Subcutaneous adipose tissue (tissue), 4 donors: ENCODE data around the gene ZNF408. TPM values are rescaled to one million over a fixed set of nuclear protein-coding genes. Genes with fewer than 3 reads are reported as not detected.

Experiments used
- CTCF ChIP-seq: fragments of 450-650 bp; IDR thresholded peaks from one replicate; pipeline ENCODE4 v1.5.1; 2016; ENCODE audit warnings: low read depth, mild to moderate bottlenecking, control low read depth, antibody characterized with exemption, moderate library complexity
- total RNA-seq, 4 donors: library from RNA; depleted of rRNA; stranded (reverse); fragments of >200 nt; gene quantifications; one replicate each; pipeline ENCODE4 v1.1.0, GENCODE V29; 2016

Gene ZNF408
- total RNA-seq, 4 donors from 2014 or later, result 1.6 to 7.5 (median 5.5) TPM

DNA sequence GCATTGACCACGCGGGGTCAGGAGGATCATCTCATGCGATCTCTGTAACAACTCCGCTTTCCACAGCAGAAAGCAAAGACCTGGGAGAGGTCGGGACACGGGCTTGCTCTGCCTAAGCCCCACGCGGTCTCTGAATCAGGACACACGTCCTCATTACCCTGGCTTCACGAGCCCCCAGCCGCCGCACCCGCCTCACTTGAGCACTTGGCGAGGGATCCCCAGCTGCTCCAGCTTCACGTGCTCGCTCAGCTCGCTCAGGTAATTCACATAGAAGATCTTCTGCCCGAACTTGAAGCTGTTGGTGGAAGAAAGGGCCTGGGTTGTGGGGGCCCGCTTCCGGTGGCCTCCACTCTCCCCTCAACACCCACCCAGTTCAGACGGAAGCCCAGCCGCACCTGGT is 20.0 kb upstream of the ZNF408 start:
- no peak for TF ChIP-seq CTCF

DNA sequence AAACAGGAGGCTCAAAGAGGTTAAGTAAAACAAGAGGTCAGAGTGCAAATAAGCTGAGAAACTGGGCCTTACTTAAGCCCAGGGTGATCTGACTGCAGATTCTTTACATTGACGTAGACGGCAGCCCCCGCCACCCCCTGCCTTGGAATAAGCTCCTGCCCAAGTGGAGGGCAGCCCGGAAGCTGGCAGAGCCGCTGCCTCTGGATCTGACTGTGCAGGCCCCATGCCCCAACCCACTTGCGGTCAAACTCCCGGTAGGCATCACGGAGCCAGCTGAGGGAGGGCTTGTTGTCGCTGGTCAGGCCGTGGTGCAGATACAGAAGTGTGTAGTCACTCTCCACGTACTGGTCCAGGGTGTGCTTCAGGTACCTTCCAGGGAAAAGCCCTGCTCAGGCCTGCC is 19.0 kb upstream of the ZNF408 start:
- no peak for TF ChIP-seq CTCF

DNA sequence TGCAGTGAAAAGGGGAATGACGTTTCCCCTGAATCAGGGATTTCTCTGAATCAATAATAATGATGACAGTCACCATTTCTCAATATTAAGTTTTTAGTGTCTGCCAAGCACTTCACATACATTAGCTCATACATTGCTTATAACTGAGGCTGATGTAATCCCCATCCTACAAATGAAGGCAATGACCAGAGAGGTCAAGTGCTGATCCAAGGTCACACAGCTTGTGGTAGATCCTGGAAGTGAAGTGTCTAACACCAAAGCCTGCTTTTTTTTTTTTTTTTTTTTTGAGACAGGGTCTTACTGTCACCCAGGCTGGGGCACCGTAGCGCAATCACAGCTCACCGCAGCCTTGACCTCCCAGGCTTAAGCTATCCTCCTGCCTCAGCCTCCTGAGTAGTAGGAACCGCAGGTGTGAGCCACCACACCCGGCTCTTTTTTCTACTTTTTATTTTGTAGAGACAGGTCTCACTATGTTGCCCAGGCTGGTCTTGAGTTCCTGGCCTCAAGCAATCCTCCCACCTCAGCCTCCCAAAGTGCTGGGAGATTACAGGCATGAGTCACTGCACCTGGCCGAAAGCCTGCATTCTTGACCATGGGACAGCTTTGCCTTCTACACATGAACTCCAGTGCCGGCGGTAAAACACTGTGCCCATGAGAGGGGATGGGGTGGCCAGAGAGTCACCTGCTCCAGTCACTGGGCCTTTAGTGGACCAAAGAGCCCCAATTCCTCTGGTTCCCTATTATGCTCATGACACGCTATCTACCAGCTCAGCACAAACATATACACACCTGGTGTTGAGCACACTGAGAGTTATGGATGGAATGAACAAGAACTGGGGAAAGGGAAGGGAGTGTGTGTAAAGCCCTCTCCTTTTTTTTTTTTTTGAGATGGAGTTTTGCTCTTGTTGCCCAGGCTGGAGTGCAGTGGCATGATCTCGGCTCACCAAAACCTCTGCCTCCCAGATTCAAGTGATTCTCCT is 17.8 kb upstream of the ZNF408 start:
- TF ChIP-seq CTCF, result no peak

DNA sequence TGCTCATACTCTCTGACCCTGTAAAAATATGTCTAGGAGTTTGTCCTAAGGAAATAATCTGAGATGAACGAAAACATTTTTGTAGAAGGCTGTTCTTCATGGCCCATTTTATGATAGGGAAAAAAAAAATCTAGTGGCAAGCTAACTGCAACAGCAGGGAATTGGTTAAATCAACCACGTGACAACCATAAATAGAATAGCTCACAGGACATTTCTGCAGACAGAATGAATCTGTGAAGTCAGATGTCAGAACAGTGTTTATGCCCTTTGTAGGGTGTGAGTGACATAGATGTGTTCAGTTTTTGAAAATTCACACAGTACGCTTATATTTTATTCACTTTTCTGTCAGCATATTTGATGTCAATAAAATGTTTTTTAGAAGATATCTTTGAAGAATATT is 16.5 kb upstream of the ZNF408 start:
- no peak for TF ChIP-seq CTCF

DNA sequence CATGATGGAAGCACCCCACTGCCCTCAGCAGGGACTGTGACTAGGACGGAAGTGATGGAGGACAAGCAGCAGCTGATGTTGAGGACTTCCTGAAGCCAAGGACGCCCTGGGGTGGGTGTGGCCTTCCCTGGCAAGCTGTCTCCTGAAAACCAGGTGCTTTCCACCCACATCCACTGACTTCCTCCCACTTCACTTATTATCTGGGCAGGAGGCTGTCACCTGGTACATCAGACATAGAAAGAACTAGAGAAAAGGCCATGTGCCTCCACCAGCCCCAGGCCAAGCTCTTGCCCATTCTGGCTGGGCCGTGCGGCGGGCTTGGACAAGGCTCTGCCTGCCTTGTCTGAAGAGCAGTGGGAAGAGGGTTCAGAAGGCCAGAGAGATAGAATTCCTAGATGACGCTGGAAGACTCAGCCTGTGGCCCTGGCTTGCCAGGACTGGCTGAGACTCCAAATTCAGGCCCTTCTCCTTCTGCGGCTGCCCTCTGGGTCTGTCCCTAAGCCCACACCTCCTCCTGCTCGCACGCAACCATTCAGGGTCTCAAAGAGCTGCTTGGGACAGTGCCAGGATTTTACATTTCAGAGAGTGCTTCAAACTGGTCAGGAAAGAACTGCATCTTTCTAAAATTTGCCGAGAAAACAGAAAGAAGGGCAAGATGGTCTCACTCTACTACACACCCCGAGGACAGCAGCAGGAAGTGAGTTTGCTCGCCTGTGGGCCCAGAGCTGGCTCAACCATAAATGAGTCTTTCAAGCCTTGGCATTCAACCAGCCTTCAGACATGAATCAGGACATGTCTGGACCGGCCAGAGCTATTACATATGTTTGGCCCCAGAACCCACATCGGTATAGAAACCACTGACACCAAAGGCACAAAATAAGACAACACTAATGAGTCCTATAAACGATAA is 13.7 kb upstream of the ZNF408 start:
- no peak for TF ChIP-seq CTCF

DNA sequence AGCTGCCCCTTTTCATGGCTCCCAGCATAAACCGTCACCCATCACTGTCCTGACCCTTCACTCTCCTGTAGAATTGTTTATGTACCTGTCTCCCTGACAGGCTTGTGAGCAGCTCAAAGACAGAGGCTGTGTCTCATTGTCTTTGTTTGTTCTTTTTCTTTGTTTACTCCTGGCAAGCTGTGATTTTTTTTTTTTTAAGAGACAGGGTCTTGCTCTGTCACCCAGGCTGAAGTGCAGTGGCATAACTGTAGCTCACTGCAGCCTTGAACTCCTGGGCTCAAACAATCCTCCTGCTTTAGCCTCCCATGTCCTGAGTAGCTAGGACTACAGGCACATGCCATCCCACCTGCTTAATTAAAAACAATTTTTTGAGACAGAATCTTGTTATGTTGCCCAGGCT is 10.1 kb upstream of the ZNF408 start:
- TF ChIP-seq CTCF, result no peak

DNA sequence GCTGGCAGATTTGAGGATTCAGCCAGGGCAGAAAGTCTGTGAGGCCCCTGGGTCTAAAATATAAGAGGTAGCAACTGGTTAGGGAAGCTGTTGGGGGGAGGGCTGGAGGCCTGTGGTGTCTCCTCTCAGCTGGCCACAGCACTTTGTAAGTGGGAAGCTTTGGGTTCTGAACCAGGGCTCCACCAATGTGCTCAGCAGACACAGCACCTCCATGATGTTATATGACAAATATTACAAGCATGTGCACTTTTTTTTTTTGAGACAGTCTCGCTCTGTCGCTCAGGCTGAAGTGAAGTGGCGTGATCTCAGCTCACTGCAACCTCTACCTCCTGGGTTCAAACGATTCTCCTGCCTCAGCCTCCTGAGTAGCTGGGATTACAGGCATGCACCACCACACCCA is 8.4 kb upstream of the ZNF408 start:
- TF ChIP-seq CTCF, result no peak
